SHP77 (cell line): ENCODE measurements around the gene CHIC1.
"Not testable (repeated sequence)": the region's sequence is repeated elsewhere in the genome, so short reads cannot be mapped to it uniquely, and the experiment has no call there.

Source experiments
- DNase-seq, 2 experiments: peaks; one replicate each; lab custom pipeline; 2025; lab: John Stamatoyannopoulos, UW

Gene CHIC1

DNA sequence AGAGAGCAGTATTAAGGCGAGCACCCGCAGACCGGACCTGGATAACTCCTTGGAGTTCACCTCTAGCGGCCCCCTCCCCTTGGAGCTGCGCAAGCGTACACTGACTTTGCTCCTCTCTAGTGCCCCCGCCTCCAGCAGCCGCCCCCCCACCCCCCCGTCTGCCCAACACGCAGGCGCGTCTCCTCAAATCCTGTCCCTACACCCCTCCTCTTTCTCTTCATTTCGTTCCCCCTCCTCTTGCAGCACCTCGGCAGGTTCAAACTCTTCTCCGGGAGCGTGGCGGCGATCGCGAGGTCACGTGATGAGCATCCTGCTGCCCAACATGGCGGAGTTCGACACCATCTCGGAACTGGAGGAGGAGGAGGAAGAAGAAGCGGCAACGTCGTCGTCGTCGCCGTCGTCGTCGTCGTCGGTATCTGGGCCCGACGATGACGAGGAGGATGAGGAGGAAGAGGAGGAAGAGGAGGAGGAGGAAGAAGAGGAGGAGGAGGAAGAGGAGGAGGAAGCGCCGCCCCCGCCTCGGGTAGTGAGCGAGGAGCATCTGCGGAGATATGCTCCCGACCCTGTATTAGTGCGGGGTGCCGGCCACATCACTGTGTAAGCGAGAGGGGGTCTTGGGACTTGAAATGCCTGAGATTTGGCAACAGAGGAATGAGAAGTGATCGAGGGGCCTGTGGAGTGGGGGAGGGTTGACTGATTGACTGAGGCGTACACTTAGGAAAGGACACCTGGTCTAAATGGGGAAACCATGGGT is at the start of gene CHIC1:
CHIC1 (plus strand) TSS at position 214 of the 754 bp plus-strand sequence; CDS start at position 302, 88 bp downstream.
- peak; percentile 68 to 73 for DNase-seq

DNA sequence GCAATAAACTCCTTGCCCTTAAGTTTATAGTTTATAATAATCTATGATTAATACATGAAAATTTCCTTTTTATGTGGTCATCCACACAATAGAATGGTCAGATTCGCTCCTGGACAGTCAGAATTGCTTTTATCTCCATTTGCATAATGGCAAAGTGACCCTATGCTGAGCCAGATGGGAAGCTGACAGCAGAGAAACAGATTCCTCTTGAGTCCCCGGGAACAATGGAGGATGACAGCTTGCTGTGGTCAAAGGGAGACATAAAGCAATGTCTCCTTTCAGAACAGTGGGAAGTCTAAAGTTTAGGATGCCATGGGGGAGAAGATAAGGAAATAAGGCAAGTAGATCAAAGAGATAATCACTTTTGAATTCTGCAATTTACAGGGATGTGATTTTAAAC is 40.2 kb upstream of the CHIC1 start:
- DNase-seq = not testable (repeated sequence)

DNA sequence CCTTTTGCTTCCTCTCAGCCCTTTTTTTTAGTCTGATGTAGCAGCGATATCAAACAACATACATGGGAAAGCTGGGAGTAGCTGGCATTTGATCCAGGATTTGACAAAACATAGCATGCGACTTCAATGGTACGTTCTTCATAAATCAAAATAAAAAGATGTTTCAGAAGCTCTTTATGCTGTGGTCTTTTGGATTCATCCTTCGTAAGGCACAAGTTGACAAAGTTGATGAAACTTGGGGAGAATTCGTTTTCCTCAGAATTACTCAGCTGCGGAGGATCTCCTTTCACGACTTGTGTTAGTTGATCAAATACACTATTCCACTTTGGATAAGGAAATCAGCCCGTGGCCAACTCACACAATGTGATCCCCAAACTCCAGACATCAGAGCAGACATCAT is 38.1 kb upstream of the CHIC1 start:
- DNase-seq = no peak

DNA sequence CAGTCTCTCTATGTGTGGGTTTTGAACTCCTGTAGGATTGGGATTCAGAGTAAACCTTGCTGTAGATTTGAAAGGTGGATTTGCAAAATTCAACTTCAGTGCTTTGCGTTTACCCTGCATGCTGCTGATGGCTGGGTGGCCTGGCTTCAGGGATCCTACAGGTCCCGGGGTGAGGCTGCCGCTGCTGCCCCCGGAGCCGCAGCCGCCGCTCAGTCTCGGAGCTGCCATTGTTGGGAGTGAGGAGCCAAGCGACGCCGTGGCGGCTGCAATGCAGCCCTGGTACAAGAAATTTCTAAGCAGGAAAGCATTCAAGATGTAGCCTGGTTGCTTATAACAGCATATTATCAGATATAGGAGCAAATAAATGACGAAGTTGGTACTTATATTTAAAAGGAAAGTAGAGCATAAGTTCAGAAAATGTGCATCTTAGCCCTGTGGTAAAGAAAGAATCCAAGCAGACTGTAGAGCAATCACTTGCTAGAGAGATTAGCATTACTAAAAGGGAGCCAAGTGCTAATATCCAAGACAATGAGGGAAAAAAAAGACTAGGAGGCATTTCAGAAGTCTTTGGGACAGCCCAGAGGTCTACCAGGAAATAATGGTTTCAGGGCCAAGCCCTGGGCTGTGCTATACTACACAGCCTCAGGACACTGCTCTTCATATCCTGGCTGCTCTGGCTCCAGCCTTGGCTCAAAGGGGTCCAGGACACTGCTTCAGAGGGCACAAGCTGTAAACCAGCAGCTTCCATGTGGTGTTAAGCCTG is 36.9 kb upstream of the CHIC1 start:
- no peak for DNase-seq

DNA sequence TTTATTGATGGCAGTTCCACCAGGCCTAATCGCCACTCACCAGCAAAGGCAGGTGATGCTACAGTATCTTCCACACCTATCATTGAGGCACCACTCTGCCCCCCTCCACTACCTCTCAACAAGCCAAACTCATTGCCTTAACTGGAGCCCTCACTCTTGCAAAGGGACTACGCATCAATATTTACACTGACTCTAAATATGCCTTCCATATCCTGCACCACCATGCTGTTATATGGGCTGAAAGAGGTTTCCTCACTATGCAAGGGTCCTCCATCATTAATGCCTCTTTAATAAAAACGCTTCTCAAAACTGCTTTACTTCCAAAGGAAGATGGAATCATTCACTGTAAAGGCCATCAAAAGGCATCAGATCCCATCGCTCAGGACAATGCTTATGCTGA is 31.3 kb upstream of the CHIC1 start:
- not testable (repeated sequence) for DNase-seq

DNA sequence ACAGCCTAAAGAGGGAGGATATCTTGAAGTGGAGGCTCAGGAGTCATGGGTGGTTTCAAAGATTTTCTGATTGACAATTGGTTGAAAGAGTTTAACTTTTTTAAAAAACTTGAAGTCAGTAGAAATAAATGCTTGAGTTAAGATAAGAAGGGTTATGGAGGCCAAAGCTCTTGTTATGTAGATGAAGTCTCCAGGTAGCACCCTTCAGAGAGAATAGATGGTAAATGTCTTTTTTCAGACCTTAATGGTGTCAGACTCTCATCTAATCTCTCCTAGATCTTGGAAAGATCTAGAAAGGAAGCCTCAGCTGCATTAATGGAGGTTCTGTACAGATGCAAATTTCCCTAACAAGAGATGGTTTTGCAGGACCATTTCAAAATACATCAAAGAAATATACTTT is 6.8 kb upstream of the CHIC1 start:
- DNase-seq = no peak

DNA sequence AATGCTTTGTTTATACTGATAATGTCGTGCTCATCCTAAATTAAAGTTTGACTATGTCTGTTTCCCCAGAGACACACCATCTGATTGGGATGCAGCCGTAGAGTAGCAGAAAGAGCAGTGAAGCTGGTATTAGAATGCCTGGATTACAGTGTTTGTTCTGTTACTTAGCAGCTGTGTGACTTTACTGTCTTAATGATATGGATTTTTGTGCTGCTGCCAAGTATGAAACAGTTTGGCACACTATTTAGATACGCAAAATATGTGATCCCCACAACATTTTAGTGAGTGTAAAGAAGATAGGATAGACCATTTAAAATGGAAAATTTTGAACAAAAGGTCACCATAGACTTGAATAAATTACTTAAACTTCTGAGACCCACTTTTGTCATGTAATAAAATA is 1.2 kb upstream of the CHIC1 start:
- no peak for DNase-seq

DNA sequence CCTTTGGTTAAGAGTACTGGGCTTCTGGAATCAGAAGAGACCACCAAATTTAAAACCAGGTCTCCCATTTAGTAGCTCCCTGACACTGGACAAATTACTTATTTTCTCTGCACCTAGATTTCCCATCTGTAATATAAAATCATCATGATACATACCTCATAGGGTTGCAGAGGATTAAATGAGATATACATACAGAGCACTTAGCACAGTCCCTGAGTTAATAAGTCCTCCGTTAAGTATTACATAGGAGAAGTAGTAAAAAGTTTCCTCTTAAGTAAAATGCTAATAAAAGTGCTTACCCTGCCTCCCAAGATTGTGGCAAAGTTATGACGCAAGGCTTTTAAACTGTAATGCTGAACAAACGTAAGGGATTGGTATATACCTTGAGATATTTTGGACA is 539 bp upstream of the CHIC1 start:
- no peak for DNase-seq

DNA sequence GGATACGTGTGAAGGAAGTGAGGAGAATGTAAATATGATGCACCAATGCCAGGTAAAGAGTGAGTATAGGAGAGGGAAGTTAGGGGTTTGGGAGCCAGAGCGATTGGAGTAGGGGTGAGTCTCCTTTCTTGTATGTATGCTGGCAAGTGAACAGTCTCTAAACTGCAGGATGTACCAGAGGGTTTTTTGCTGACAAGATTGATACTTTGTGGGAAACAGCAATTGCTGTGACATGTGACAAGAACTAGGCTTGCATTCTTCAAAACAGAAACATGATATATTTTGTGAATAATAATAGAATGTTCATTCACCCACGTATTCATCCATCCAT is 706 bp downstream of the CHIC1 start:
- DNase-seq = no peak

DNA sequence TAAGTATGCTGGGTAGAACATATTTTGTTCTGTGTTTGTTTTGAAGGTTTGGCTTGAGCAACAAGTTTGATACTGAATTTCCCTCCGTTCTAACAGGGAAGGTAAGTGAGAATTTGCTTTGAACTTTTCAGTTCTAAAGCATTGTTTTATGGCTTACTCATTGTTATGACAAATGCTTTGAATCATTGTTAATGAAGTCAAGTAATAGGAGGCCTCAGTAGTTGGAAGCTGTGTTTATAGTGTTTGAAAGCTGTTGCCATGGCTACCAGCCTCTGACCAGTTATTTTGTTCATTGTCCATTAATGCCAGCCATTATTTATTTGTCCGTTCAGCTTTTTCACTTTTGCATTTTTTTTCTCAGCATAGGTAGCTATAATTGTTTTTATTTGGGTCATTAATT is 14.4 kb downstream of the CHIC1 start:
- DNase-seq = no peak

DNA sequence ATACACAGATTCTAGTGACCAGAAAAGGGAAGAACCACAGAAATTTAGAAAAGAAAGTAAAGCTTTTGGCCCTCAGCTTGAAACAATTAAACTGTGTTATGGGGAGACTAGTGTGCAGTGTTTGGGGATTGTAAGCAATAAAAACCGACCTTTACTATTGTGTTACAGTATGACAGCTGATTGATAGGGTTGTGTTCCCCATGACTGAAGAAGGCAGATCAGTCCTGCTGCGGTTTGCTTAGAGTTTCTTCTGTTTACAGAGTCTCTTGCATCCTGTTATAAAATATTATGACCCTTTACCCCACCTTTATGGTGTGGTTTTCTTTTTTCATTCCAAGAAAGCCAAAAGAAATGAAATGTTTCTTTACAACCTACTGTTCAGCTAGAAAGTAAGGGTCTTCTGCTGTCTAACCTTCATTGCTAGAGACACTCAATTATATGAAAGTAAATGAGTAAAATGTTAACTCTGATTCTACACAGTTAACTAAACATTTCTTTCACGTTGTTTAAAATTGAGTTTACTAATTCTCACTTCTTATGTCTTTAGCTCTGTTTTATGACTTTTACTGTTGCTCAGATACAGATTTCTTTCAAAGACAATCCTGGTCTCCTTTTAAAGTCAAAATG is 18.1 kb downstream of the CHIC1 start:
- DNase-seq = no peak

DNA sequence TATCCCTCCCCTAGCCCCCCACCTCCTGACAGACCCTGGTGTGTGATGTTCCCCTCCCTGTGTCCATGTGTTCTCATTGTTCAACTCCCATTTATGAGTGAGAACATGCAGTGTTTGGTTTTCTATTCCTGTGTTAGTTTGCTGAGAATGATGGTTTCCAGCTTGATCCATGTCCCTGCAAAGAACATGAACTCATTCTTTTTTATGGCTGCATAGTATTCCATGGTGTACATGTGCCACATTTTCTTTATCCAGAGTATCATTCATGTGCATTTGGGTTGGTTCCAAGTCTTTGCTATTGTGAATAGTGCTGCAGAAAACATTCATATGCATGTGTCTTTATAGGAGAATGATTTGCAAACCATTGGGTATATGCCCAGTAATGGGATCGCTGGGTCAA is 34.8 kb downstream of the CHIC1 start:
- not testable (repeated sequence) for DNase-seq

DNA sequence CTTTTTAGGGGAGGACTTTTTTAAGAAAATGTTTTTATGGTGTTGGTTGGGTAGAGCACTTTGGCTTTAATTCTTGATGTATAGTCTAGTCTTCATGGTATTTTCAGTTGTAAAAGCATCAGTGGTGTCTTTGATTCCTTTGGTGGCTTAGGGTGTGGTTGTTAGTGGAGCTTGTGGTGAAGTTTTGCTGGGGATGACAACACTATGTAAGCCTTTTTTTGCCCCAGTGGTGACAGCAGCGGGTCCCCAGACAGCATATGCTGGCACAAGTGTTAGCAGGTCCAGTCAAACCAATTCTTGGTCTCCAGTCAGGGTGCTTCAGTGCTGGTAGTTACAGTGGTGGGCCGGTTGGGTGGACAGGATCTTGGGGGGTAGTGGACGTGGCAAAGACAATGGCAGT is 52.0 kb downstream of the CHIC1 start:
- DNase-seq = no peak

DNA sequence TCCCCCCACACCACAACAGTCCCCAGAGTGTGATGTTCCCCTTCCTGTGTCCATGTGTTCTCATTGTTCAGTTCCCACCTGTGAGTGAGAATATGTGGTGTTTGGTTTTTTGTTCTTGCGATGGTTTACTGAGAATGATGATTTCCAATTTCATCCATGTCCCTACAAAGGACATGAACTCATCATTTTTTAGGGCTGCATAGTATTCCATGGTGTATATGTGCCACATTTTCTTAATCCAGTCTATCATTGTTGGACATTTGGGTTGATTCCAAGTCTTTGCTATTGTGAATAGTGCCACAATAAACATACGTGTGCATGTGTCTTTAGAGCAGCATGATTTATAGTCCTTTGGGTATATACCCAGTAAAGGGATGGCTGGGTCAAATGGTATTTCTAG is 78.7 kb downstream of the CHIC1 start:
- DNase-seq = not testable (repeated sequence)

DNA sequence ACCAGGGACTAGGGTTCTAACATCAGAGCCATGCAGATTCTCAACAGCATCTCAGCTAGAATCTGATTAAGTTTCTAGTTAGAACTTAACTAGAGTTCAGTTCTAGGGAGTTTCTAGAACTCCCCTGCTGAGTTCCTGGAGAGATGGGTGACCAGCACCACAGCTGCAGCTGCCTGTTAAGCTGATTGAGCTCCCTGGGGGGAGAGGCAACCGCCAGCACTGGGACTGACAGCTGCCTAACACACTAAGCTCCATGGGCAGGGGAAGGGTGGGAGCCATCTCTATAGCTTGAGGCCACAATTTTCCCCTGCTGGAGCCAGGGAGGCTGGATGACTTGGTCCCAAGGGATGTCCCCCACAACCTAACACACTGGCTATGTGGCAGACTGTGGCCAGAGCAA is 84.2 kb downstream of the CHIC1 start:
- DNase-seq = no peak

DNA sequence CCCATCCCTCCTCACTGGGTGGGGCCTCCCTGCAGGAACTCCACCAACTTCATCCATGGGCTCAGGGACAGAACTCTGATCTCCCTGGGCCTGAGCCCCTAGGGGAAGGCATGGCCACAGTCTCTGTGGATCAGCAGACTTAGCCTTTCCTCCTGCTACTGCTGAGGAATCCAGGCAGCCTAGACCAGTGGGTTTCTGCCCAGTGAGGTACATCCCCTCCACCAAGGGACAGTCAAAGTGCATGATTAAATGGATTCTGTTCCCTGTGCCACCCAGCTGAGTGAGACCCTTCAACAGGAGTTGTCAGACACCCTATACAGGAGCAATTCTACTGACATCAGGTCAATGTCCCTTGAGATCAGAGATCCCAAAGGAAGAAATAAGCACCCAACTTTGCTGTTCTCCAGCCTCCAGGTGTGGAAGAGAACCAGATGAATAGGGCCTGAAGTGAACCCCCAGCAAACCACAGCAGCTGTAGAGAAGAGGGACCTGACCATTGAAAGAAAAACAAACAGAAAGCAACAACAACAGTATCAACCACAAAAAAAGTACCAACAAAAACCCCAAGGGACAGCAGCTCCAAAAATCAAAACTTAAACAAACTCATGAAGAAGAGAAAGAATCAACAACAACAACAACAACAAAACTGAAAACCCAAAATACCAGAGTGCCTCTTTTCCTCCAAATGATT is 84.8 kb downstream of the CHIC1 start:
- DNase-seq = no peak

DNA sequence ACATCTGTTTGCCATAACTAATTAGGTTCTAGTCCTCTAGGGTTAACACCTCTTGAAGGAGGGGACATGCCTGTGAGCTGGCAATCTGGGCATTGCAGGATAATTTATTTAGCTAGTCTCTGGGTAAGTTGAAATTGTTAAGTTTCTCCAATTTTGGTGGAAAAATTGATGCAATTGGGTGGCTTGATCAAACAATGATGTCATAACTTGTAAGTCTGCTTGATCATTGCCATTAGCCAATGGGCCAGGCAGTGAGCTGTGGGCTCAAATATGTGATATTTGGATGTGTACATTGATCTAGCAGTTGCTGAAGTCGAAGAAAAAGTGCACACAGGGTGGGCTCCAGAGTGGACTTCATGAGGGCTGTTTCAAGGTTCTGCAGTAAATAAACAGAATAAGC is 98.3 kb downstream of the CHIC1 start:
- DNase-seq = not testable (repeated sequence)

DNA sequence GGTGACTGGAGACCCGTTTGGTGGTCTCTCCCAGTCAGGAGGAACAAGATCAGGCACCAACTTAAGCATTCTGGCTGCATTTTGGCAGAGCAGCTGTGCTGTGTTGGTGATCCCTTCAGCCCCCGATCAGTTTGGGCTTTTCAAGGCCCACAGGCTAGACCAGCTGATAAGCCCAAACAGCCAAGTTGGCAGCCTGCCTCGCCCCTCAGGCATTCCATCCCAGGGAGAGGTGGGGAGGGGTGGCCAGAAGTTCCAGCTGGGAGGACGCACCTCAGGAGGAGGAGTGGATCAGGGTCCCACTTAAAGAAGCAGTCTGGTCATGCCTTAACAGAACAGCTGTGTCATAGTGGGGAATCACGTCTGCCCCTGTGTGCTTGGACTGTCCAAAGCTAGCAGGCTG is 105.8 kb downstream of the CHIC1 start:
- DNase-seq = no peak

DNA sequence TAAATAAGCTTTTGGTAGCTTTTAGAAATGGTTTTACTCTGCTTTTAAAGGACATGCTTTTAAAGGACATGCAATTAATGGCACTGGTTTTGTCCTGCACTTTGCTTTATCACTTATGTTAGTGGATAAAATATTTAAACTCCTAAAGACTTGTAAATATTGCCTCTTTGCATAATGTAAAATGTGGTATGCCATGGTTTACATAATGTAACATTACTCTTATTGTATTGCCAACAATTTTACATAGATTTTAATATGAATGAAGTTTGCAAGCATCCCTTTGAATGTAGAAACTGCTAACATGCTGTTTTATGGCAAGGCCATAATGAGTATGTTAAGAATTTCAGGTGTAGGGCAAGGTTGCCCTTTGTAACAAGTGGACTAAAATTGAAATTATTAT is 118.4 kb downstream of the CHIC1 start:
- no peak for DNase-seq

DNA sequence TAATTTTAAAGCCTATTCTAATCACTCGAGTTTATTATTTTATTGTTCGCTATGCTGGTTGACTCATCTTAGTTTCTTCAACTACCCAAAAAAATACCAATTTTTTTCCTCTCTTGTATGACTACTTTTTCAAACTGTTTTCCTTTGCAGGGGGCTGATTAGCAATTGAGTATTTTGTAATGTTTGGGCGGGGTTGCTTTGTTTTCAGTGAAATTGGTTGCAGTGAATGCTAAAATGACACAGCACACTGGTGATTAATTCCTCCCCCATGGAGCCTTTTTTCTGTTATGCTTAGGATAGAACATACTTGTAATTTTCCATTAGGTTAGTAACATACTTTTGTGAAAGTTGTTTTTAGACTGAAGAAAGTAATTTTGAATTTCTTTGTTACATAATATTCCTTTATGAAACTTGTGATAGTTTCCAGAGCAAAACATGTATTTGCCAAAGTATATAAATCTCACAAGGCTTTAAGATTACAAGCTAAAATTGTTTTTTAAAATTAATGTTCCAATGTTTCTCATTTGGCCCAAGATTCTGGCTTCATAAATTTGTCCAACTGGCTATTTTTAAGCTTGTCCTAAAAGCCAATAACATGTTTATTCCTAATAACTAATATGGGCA is 120.4 kb downstream of the CHIC1 start:
- DNase-seq = no peak

DNA sequence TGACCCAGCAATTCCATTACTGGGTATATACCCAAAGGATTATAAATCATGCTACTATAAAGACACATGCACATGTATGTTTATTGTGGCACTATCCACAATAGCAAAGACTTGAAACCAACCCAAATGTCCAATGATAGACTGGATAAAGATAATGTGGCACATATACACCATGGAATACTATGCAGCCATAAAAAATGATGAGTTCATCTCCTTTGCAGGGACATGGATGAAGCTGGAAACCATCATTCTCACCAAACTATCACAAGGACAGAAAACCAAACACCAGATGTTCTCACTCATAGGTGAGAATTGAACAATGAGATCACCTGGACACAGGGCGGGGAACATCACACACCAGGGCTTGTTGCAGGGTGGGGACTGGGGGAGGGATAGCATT is 144.0 kb downstream of the CHIC1 start:
- DNase-seq = not testable (repeated sequence)

DNA sequence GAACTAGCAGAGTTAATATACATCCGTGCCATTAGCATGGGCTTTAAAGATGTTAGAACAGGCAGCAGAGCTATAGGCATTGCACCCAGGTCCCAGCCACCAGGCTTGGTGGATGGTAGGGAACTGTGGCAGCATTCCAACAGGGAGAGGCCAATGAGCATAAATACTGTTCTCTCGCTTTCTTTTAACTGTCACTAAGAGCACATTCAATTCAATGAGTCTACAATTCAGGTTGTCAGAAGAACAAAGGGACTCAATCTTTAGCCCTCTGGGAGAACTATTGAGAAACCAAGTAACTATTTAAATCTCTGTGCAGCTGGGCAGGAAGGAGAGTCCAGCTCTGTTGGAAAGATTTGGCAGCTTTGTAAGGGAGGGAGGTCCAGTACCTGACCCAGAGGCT is 165.6 kb downstream of the CHIC1 start:
- DNase-seq = no peak
